ENCODE results near the gene HSPA12B.

The HSPA12B gene

GRCh38 chr20:3730803-3731672 is 1.4 kb upstream of the HSPA12B start:
- no peak for FAIRE-seq

GRCh38 chr20:3731944-3732326 is 550 bp upstream of the HSPA12B start:
- FAIRE-seq, result no peak

DNA sequence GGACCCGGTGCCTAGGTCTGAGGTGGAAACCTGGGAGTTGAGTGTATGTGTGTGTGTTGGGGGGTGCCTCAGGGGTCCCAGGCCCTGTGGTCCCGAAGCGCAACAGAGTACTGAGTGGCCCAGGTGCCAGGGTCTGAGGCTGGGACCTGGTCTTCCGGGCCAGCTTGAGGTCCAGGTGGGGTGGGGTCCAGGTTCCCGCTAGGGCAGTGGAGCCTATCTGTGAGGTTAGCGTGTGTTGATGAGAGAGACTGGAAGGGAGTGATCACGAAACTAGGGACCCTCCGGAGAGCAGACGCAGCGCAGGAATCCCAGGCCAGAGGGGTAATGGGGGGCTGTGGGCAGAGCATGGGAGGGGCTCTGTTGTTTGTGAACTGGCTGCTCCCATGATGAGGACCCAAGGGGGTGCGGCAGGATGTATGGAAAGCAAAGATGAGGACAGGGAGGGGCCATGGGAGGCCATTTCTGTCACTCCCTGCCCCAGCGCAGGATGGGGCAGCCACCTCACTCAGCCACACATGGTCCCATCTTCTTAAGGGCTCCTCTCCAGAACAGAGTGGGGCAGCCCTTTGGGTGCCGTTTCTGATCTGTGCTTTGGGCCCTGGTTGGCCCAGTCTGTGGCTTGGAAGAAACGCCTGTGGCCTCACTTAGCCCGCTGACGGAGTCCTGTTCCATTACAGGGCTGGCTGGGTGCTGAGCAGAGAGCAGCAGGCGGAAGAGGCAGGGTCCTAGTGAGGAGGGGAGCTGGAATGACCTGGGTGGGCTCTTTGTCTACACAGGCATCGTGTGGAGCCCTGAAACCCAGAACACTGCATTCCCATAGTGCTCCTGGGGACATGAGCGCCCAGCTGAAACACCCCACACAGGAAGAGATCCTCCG is 872 bp downstream of the HSPA12B start:
- FAIRE-seq, result no peak

- FAIRE-seq, result no peak
These were observed 1.8 kb downstream of the HSPA12B start for GRCh38 chr20:3734111-3734843.

- FAIRE-seq, result no peak
These were observed 3.3 kb downstream of the HSPA12B start for GRCh38 chr20:3735768-3736167.

DNA sequence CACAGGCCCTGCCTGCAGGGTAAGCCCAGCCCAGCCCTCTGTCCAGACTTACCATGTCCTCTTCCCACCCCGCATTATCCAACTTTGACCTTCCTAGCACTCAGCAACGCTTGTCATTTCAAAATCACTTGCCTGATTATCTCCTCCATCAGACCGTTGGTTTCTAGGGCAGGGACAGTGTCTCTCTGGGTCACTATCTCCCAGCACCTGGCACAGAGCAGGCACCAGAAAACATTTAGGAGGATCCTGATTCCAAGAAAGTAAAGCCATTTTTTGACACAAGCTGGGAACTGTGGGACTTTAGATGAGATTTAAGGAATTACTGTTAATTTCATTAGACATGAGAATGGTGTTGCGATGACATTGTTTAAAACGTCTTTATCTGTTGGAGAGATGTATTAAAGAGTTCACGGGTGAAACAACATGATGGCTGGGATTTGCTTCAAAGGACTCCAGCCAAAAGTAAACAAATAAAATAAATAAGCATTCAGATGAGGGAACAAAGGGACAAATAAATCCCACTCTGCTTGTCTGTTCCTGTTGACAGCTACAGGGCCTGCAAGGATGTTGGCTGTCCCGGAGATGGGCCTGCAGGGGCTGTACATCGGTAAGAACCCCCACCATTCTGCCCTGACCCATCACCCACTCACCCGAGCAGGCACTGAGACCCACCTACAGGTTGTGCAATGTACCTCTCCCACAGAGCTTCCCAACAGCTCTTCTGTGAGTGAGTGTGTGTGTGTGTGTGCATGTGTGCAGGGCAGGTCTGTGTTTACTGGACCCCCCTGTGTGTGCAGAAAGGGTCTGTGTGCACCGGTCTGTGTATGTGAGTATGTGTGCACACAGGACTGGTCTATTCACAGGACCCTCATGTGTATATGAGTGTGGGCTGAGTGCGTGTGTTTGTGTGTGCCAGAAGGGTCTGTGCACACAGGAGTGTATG is 5.9 kb downstream of the HSPA12B start:
- no peak for FAIRE-seq

- FAIRE-seq, result no peak
These were observed 6.8 kb downstream of the HSPA12B start for GRCh38 chr20:3739054-3739925.

DNA sequence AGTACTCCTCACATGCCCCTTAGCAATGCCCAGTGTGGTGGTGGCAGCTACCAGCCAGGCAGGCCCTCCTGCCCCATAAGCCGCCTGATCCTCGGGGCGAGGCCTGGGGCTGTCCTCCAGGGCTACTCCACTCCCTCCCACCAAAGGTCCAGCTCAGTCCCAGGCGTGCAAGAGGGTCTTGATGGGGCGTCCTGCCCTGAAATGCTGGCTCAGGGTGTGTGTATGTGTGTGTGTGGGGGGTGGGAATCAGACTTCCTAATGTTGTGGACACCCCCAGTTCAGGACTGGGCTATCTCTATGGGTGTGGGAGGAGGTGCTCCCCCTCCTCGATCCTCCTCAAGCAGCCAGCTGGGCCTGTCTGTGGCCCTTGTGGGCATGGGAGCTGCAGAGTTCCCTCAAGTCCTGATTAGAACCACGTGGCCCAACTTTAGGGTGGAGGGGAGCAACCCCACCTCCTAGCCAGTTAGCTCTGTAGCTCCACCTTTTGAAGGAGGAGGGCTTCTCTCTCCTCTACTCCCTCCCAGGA is 7.5 kb downstream of the HSPA12B start:
- FAIRE-seq, result no peak

- FAIRE-seq, result no peak
These were observed 8.3 kb downstream of the HSPA12B start for GRCh38 chr20:3740615-3741301.

DNA sequence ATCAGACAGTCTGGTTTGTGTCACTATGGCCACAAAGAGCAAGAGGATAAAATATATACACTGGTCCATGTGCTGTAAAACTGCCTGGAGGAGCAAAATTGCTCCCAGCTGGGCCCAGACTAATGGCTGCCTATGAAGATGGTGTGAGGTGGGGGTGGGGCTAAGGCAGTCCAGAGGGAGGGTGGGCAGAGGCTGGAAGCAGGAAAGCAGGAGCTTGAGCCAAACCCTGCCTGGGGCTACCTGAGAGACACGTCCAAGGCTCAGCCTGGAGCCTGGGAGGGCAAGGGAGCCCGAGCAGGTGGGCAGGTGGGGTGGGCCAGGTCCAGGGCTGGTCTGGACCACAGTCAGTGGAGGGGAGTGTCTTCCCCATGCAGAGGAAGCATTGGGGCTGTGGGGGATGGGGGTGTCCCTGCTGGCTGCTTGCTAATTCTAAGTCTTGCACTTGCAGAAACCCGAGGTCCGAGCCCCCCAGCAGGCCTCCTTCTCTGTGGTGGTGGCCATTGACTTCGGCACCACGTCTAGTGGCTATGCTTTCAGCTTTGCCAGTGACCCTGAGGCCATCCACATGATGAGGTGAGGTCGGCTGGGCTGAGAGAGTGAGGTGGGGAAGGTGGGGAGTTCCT is 9.5 kb downstream of the HSPA12B start:
- FAIRE-seq, result no peak

- no peak for FAIRE-seq
These were observed 10.8 kb downstream of the HSPA12B start for GRCh38 chr20:3743251-3743650.

DNA sequence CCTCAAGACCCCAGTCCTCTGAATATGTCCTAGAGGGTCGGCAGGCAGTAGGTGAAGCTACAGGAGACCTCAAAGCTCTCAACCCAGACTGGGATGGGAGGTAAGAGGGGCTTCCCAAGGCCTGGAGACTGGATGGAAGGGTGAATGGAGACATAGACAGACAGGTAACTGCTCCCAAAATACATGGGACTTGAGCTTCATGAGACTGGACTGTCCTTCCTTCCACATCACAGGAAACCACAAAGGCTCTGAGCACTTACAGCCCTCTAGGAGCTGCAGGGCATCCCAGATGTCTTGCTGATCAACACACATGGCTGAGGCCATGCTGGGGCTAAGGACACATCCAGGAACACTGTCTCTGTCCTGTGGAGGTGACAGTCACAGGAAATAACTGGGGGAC is 11.6 kb downstream of the HSPA12B start:
- no peak for FAIRE-seq

- no peak for FAIRE-seq
These were observed 12.6 kb downstream of the HSPA12B start for GRCh38 chr20:3744806-3745685.

- no peak for FAIRE-seq
These were observed 13.2 kb downstream of the HSPA12B start for GRCh38 chr20:3745686-3746173.

DNA sequence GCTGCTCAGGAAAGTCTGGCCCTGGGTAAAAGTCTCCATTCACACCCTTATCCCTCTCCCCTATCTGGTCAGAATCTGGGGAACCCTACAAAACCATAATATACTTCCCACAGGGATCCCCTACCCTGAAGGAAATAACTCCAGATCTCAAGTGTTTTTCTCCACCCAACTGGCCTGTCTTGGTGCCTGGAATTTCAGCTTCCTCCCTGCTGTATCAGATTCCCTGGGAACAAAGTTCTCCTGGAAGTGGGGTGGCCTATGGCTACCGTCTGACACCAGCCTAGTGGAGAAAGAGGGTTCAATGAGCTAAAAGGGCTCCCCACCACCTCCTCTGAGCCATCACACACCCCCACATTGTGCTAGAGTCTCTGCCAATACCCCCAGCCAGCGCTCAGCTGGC is 15.0 kb downstream of the HSPA12B start:
- FAIRE-seq, result no peak

DNA sequence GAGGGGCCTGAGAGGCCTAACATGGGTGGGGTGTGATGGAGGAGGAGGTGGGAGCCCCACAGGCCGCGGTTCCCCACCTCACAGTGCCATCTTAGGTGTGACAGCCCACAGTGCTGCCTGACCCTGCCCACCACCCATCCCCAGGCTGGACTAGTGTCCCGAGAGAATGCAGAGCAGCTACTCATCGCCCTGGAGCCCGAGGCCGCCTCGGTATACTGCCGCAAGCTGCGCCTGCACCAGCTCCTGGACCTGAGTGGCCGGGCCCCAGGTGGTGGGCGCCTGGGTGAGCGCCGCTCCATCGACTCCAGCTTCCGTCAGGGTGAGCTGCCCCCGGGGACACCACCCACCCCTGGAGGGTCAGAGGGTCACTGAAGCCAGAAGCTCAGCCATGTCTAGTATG is 15.6 kb downstream of the HSPA12B start:
- no peak for FAIRE-seq

DNA sequence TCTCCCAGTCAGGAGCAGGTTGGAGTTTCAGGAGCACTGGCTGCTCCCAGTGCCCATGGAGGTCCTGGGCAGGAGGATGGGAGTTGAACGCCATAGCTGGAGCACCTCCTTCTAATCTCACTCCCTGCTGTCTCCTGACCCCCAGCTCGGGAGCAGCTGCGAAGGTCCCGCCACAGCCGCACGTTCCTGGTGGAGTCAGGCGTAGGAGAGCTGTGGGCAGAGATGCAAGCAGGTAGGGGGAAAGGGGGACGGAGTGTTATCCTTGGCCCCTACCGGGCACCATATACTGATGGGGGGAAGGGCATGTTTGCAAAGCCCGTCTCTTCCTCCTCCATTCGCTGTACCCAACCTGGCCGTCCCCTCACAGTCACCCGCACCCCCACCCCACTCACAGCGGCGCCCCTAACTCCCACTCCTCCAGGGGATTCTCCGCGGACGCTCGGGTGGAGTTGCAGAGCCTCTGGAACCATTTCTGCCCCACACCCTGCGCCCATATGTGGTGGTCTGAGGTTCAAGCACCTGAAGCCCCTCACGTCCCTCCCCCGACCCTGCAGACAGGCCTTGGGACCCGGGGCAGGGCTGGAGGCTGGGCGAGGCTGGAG is 16.7 kb downstream of the HSPA12B start:
- FAIRE-seq, result no peak
